GM21526 (cell line): Measurements from ENCODE around the gene ELK1.
"Not testable (repeated sequence)": the region's sequence is repeated elsewhere in the genome, so short reads cannot be mapped to it uniquely, and the experiment has no call there.

ENCODE experiments used
- ATAC-seq: cut with Tn5 transposase; IDR thresholded peaks from one replicate; pipeline ENCODE4 v1.9.1; 2021; ENCODE audit warnings: moderate library complexity; ENCODE audit not compliant: unreplicated experiment, low FRiP score

The ELK1 gene

GRCh38 chrX:47613082-47613481 lies 37.3 kb downstream of the ELK1 start:
- ATAC-seq: no peak

DNA sequence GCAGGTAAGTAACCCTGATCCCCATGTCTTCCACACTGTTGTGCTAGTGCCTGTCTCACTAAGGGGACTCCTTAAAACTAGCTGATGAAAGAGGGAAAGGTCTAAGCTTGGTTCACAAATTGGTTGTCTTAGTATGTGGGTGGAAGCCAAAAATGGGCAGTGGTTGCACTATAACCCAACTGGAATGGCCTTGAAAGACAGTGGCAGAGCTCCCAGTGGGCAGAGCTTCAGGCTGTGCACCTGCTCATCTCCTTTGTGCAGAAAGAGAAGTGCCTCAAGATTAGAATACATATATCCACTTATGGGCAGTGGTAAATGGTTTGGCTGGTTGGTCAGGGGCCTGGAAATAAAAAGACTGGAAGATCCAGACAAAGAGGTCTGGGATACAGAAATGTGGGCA lies 37.9 kb downstream of the ELK1 start:
- no peak for ATAC-seq

- ATAC-seq: no peak
These were observed 38.4 kb downstream of the ELK1 start for GRCh38 chrX:47611926-47612325.

DNA sequence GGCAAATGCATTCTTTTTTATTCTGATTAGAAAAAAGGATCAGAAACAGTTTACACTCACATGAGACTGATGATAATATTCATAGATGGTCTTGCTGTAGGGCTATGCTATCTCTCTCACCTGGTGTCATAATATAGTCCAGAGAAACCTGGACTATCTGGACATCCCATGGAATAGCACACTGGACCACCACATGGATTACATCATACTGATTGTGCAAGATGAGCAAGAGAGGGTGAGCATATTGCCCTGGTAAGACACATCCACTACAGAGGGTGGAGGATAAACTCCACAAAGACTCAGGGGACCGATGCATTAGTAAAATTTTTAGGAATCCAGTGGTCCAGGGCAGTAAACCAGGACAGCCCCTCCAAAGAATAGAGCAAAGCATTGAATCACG lies 38.9 kb downstream of the ELK1 start:
- no peak for ATAC-seq

DNA sequence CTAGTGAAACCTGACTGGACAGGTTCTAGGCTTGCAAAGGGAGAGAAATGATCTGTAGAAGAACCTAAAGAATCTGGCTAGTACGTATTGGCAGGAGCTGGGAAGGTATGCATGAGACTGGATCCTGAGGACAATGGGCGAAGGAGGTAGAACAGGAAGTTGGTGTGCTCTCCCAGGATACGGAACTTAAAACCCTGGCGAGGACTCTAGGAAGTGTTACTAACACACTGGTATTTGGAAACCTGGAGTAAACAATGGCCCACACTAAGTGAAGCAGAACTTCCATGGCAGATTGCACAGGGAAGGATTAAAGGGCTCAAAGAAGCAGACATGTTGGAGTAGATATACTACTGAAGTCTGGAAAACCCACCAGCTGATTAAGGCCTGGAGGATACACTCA lies 39.9 kb downstream of the ELK1 start:
- no peak for ATAC-seq

DNA sequence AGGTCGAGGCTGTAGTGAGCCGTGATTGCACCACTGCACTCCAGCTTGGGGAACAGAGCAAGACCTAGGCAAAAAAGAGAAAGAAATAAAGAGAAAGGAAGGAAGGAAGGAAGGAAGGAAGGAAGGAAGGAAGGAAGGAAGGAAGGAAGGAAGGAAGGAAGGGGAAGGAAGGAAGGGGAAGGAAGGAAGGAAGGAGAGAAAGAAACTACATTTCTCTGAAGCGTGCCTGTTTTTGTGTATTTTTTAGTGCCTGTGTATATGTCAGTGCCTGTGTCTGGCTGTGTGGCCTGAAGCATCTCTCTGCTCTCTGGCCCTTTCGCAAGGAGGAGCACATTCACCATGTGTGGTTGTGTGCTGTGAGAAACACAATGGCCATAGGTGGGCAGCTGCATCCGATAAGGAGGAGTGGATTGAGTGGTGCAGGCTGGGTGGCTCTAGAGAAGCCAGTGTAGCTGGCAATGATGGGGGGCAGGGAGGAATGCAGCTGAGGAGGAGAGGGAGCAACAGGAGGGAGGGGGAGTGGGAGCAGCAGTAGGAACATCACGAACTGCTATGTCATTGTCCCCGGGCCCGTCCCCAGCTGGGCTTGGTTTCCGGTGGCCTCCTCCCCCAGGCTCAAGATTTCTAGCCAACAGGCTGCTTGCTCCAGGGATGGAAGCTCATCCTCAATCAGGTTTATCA lies 42.1 kb downstream of the ELK1 start:
- ATAC-seq: no peak

DNA sequence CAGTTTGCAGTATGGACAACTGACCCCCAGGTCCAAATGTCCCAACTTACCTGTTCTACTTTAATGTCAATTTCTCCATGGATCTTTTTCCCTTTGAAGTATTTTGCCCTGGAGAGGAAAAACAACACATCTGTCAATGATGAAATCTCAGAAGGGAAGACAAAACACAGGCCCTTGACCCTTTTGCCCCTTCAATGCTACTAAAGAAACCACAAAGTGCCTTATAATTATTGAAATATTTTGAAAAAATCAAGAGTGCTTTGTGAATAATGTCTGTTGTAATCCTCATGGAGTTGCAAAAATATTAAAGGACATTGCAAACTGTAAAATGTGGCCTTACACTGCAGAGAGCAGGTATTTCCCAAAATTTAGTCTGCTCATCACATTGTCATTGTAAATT lies 43.3 kb downstream of the ELK1 start:
- no peak for ATAC-seq

DNA sequence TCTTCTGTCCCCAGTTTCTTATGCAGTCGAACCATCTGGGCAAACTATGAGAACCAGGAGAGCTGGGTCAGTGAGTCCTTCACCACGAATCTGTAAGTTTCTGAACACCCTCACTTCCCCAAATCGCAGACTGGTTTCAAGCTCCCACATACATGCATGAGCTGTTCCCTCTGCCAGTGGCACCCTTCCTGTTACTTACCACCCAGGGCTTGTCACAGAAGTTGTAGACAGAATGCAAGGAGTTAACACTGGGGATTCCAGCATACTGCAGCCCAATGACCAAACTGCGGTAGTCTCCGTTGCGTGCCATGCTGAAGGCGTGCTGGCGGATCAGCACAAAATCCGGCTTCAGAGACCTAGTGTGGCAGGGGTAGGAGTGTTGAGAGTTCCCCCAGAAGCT lies 45.3 kb downstream of the ELK1 start:
- no peak for ATAC-seq

GRCh38 chrX:47603125-47603524 lies 47.2 kb downstream of the ELK1 start:
- not testable (repeated sequence) for ATAC-seq

- ATAC-seq: no peak
These were observed 53.1 kb downstream of the ELK1 start for GRCh38 chrX:47597222-47597621.

DNA sequence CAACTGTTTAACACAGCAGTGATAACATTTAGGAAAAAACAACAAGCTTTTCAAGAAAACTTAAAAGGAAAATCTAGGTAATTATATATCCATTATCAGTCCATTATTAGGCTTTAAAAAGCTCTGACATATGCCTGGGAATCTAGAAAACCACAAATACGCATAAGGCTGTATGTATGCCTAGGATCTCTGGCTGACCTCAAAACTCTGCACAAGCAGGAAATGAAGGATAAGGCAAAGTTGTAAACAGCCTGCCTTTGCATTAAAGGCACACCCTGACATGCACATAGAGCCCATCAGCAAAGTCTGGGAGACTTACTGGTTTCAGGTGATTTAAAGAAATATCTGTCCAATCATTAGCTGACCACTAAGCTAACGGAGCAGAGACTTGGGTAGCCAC lies 54.1 kb downstream of the ELK1 start:
- ATAC-seq: no peak

- no peak for ATAC-seq
These were observed 54.6 kb downstream of the ELK1 start for GRCh38 chrX:47595716-47596251.

GRCh38 chrX:47593522-47593921 lies 56.8 kb downstream of the ELK1 start:
- no peak for ATAC-seq

DNA sequence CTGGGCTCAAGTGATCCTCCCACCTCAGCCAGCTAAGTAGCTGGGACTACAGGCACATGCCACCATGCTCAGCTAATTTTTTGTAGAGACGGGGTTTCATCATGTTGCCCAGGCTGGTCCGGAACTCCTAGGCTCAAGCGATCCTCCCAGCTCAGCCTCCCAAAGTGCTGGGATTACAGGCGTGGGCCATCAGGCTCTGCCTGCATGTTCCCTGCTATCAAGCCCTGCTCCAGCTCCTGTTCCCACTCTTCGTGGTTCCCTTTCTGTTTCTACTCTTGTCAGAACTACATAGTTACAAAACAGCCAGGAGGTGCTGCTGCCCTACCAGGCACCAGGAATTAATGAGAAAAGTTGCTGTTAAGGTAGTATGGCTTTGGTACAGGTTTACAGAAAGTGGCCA lies 59.4 kb downstream of the ELK1 start:
- ATAC-seq: no peak

DNA sequence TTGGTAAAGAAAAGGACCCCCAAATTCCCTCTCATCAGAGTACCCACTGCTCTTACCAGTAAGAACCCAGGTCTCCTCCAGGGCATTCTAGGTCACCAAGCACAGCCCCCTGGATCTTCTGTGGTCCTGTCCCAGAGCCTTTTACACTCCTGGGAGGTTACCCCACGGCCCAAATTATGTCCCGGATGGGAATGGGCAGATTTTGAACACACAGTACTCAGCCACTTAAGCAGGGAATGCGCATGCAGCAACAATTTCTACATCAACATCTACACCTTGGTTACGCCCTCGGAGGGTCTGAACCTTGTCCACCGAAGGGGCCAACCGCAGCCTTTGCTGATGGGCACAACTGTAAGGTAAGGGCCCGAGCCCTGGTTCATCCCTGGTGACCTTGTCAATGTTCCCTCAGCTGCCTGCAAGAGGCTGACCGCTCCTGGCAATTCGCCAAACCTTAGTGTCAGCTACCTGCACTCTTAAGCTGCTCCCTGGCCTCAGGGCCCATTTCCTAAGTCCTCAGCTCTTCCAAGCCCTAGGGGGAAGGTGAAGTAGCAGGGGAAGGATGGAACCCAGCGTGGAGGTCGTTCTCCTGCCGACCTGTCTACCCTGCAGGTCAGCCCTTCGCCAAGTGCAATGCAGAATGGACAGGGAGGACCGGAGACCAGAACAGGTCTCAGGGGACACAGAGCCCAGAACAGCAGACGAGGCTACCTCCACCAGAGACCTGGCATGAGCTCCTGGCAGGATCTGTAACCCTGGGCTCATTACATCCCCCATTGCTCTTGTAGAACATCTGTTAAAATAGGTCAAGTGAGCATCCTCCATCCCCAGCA lies 62.2 kb downstream of the ELK1 start:
- ATAC-seq: no peak

- ATAC-seq: no peak
These were observed 63.1 kb downstream of the ELK1 start for GRCh38 chrX:47587091-47587891.

GRCh38 chrX:47586043-47586787 lies 64.1 kb downstream of the ELK1 start:
- no peak for ATAC-seq
